Subcutaneous adipose tissue (tissue), 4 donors: Measurements from ENCODE around the gene GPR35. TPM values are rescaled to one million over a fixed set of nuclear protein-coding genes. Genes with fewer than 3 reads are reported as not detected.

Source experiments
- total RNA-seq, 4 donors: library from RNA; depleted of rRNA; stranded (reverse); fragments of >200 nt; gene quantifications; one replicate each; pipeline ENCODE4 v1.1.0, GENCODE V29; 2016
- TF ChIP-seq, protein P1 (sequence below): fragments of 450-650 bp; IDR thresholded peaks from one replicate; pipeline ENCODE4 v1.5.1; 2016; ENCODE audit warnings: low read depth, mild to moderate bottlenecking, control low read depth, antibody characterized with exemption, moderate library complexity

The GPR35 gene
- total RNA-seq, 4 donors from 2014 or later = 0.44 to 3.9 (median 0.94) TPM; not detected in 1

DNA sequence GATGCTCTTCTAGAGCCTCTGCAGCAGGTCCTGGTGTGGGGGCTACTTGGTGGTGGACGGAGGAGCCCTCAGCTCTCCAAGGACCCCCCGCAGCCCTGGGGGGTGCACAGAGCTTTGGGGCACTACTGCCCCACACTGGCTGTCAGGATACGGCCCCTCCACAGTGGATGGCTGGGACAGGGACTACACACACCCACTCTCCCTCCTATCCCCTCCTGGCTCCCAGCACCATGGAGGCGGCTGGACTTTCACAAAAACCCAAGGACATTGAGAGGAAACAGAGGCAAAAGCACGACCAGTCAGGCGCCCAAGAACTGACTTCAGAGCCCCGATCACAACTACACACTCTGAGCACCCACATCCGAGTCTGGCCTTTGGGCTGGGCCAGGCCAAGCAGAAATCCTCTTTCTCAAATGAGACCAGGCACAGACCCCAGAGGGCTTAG is 12.6 kb downstream of the GPR35 start:
- TF ChIP-seq, protein P1, sequence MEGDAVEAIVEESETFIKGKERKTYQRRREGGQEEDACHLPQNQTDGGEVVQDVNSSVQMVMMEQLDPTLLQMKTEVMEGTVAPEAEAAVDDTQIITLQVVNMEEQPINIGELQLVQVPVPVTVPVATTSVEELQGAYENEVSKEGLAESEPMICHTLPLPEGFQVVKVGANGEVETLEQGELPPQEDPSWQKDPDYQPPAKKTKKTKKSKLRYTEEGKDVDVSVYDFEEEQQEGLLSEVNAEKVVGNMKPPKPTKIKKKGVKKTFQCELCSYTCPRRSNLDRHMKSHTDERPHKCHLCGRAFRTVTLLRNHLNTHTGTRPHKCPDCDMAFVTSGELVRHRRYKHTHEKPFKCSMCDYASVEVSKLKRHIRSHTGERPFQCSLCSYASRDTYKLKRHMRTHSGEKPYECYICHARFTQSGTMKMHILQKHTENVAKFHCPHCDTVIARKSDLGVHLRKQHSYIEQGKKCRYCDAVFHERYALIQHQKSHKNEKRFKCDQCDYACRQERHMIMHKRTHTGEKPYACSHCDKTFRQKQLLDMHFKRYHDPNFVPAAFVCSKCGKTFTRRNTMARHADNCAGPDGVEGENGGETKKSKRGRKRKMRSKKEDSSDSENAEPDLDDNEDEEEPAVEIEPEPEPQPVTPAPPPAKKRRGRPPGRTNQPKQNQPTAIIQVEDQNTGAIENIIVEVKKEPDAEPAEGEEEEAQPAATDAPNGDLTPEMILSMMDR = no peak

DNA sequence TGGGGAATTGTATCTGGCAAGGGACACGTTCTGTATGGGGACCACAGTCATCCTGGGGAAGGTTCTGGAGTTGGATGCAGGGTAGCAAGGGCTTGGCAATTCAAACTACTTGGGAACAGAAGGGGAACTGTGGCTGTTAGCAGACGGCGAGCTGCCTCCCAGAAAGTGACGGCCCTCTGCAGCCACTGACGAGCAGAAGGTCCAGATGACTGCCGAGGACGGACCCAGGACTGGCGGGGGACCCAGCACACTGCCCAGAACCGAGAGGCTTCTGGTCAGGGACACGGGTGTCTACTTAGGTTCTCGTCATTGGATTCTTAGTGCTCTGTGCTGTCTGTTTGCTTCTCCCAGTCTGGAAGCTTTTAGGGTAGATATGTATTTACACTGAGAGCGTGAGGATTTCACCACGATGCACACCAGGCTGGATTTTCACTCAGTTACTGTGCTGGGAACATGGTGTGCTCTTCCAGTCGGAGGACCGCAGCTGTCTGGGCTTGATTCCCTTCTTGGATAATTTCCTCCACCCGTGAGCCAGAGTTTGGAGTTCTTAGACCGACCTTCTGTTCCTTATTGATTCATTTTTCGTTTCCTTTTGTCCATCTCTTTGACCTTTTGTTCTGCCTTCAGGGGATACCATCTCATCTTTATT is 13.4 kb downstream of the GPR35 start:
- TF ChIP-seq, protein P1 = no peak

DNA sequence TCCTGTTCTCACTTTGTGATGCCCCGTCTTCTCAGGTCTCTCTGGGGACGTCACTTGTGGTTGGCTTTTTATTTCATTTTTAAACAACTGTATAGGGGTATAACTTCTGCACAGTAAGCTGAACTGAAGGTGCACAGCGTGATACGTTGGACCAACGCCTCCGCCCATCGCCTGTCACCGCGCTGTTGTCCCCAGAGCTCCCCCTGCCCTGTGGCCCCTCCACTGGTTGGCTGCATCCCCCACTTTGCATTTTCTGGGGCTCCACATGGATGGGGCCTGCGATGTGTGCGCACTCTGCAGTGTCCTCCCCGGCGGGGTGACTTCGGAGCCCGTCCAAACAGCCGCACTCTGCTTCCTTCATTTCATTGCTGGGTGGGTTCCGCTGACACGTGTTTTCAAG is 14.3 kb downstream of the GPR35 start:
- TF ChIP-seq, protein P1 = no peak

DNA sequence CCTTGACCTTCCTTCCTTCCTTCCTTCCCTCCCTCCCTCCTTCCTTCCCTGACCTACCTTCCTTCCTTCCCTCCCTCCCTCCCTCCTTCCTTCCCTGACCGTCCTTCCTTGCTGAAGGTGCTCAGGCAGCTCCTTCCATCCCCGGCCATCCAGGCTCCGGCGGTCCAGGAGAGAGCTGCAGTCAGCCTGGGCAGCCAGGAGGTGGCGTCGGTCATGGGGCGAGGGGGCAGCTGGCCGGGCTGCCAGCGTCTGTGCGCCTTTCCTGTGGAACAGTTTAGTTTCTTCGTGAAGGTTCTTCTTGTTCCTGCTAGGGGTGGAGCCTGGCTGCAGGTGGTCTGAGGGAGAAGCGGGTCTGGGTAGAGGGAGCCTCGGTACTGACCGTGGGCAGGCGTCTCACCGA is 15.7 kb downstream of the GPR35 start:
- TF ChIP-seq, protein P1 = no peak

DNA sequence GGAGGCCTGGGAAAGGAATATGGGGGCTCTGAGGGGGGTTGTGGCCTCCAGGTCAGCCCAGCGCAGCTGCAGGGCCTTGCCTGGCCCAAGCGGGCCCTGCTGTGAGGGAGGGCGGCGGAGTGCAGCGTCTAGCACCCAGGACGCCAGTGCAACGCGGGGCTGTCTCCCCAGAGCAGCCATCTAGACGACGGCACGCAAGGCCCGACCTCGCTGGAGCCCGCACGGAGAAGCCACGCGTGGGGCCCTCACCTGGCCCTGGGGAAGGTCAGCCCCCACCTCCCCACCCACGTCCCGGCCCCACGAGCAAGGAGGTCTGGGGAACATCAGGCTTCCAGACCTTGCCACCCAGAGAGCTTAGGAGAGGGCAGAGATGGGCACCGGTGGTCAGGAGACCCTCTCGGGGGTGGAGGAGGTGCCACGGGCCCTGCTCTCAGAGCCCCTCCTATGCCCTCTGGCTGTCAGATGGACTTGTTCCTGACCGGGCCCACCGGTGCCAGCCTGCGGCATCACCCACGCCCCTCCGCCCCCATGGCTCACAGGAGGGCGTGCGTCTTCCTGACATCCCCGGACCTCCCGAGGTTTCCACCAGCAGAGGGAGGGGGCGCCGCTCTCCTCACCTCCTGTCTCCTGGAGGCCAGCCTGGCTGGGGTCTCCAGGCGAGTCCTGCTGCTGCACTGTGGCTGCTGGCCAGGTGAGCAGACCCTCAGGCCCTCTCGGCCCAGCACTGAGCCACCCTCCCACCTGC is 17.0 kb downstream of the GPR35 start:
- TF ChIP-seq, protein P1 = no peak

DNA sequence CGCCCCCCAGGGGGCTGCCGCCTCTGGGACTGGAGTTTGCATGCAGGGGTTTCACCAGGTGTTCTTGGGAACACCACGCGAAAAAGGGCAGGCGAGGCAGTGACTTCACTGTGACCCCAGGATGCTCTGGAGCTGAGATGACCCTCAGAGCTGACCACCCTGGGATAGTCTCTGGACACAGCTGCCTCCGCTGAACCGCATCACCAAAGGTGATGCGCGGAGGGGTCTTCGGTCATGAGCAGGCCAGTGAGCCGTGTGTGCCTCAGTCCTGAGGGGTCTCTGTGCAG is 17.5 kb downstream of the GPR35 start:
- TF ChIP-seq, protein P1 = no peak

DNA sequence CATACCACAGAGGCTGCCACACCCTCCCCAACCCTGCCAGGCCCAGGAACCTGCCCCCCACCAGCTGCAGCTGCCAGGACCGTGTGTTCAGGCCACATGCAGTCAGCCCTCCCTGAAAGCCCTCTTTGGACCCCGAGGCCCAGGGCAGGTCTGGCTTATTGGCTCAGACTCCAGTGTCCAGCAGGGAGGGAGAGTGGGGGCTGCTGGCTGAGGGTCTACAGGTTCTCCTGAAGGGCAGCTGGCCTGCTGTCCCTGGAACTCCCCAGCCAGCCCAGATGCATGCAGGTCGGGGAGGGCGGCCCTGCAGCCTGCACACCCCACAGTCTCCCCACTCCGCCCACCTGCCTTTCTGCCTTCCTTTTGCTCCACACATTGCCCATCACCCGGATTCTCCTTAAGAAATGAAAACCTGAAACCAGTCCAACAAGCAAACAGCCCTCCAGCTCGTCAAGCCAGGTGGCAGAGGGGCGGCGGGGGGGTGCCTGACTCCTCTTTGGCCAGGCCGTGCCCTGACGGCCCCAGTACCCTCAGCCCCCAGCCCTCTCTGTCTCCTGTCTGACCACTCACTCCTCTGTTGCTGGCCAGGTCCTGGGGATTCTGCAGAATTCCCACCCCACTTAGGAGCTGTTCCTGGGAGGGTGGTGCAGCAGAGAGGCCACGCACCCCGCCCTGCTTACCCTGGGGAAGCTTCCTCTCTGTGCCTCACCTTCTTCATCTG is 18.0 kb downstream of the GPR35 start:
- TF ChIP-seq, protein P1 = no peak
